ENCODE data around the gene THBD. TPM values are rescaled to one million over a fixed set of nuclear protein-coding genes. Genes with fewer than 3 reads are reported as not detected.

Gene THBD
- total RNA-seq, 1 donor from 2014 or later, result 37.5 TPM

GRCh38 chr20:23092384-23092756 lies 42.9 kb upstream of the THBD start:
- Mint-ChIP-seq H3K9me3 (ENCODE audit: low read depth) (no peaks in the 10 kb centered on the region), H3K27me3 (ENCODE audit: low read depth) (no peaks in the 10 kb centered on the region), H3K4me3 (ENCODE audit: unreplicated experiment) (no peak overlapping the region), H3K4me1 (ENCODE audit: low read depth) (peaks cover 1% of the 10 kb centered on the region), H3K27ac (ENCODE audit: unreplicated experiment) (no peak overlapping the region), H3K36me3 (ENCODE audit: low read depth) (no peaks in the 10 kb centered on the region)
- TF ChIP-seq, protein P1, sequence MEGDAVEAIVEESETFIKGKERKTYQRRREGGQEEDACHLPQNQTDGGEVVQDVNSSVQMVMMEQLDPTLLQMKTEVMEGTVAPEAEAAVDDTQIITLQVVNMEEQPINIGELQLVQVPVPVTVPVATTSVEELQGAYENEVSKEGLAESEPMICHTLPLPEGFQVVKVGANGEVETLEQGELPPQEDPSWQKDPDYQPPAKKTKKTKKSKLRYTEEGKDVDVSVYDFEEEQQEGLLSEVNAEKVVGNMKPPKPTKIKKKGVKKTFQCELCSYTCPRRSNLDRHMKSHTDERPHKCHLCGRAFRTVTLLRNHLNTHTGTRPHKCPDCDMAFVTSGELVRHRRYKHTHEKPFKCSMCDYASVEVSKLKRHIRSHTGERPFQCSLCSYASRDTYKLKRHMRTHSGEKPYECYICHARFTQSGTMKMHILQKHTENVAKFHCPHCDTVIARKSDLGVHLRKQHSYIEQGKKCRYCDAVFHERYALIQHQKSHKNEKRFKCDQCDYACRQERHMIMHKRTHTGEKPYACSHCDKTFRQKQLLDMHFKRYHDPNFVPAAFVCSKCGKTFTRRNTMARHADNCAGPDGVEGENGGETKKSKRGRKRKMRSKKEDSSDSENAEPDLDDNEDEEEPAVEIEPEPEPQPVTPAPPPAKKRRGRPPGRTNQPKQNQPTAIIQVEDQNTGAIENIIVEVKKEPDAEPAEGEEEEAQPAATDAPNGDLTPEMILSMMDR (IDR thresholded peaks at IDR 0.05), result no peak
- DNase-seq (ENCODE audit: low spot score), result no peak

GRCh38 chr20:23091721-23092383 lies 42.4 kb upstream of the THBD start:
- no peak for DNase-seq (ENCODE audit: low spot score)
- Mint-ChIP-seq H3K9me3 (ENCODE audit: low read depth) (no peaks in the 10 kb centered on the region), H3K36me3 (ENCODE audit: low read depth) (no peaks in the 10 kb centered on the region), H3K27me3 (ENCODE audit: low read depth) (no peaks in the 10 kb centered on the region), H3K27ac (ENCODE audit: unreplicated experiment) (no peak overlapping the region), H3K4me1 (ENCODE audit: low read depth) (peaks cover 7% of the 10 kb centered on the region), H3K4me3 (ENCODE audit: unreplicated experiment) (no peak overlapping the region)
- TF ChIP-seq, protein P1 (IDR thresholded peaks at IDR 0.05), result no peak

- Mint-ChIP-seq H3K36me3 (ENCODE audit: low read depth) (no peaks in the 10 kb centered on the region), H3K4me1 (ENCODE audit: low read depth) (peaks cover 15% of the 10 kb centered on the region), H3K9me3 (ENCODE audit: low read depth) (no peaks in the 10 kb centered on the region), H3K27ac (ENCODE audit: unreplicated experiment) (no peak overlapping the region), H3K27me3 (ENCODE audit: low read depth) (no peaks in the 10 kb centered on the region), H3K4me3 (ENCODE audit: unreplicated experiment) (no peak overlapping the region)
- TF ChIP-seq, protein P1 (IDR thresholded peaks at IDR 0.05), result no peak
- no peak for DNase-seq (ENCODE audit: low spot score)
Measured at GRCh38 chr20:23090878-23091277, 41.4 kb upstream of the THBD start.

DNA sequence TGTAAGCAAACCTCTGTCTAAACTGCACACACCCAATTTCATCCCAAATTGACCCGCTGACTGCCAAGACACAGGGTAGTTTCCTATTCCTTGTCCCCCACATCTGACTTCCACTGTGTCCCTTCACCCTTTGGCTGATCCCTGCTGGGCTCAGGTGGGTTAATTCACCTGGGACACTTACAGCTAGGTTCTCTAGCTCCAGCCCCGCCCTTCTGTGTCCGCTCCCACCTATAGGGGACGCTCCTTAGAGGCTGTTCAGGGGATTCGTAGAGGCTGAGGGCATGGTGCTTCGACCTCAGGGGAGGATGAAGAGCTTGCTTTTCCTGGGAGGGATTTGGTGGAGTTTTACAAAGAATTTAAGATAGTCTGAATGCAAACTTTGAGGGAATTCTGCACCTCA lies 40.7 kb upstream of the THBD start:
- H3K27me3 Mint-ChIP-seq (ENCODE audit: low read depth), result no peaks in the 10 kb centered on the region
- H3K4me1 Mint-ChIP-seq (ENCODE audit: low read depth), result peaks cover 15% of the 10 kb centered on the region
- H3K27ac Mint-ChIP-seq (ENCODE audit: unreplicated experiment), result no peak overlapping the region
- TF ChIP-seq, protein P1 (IDR thresholded peaks at IDR 0.05), result no peak
- DNase-seq (ENCODE audit: low spot score), result no peak
- H3K36me3 Mint-ChIP-seq (ENCODE audit: low read depth), result no peaks in the 10 kb centered on the region
- H3K4me3 Mint-ChIP-seq (ENCODE audit: unreplicated experiment), result no peak overlapping the region
- H3K9me3 Mint-ChIP-seq (ENCODE audit: low read depth), result no peaks in the 10 kb centered on the region

DNA sequence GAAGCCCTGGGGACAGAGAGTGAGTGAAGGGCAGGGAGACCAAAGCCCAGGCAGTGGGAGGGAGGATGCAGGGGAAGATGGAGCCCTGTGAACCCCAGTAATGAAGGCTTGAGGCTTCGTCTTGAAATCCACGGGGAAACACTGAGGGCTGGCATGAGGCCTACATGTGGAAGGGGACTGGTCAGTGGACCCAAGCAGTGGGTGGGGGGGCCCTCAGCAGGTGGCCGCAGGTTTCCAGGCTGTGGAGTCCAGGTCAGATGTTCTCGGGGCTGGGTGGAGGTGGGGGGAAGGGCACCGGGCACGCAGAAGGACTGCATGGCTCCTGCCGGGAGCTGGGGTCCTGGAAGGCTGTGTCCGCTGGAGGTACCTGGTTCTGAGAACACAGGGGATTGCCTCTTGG lies 39.4 kb upstream of the THBD start:
- Mint-ChIP-seq H3K27me3 (ENCODE audit: low read depth) (no peaks in the 10 kb centered on the region), H3K4me1 (ENCODE audit: low read depth) (peaks cover 15% of the 10 kb centered on the region), H3K4me3 (ENCODE audit: unreplicated experiment) (no peak overlapping the region), H3K9me3 (ENCODE audit: low read depth) (no peaks in the 10 kb centered on the region), H3K27ac (ENCODE audit: unreplicated experiment) (no peak overlapping the region), H3K36me3 (ENCODE audit: low read depth) (no peaks in the 10 kb centered on the region)
- DNase-seq (ENCODE audit: low spot score), result no peak
- TF ChIP-seq, protein P1 (IDR thresholded peaks at IDR 0.05), result no peak

All from chondrocyte (in vitro differentiated cells).